ENCODE results near the gene COL27A1.

GRCh38 chr9:114308361-114308950, 153.1 kb downstream of the COL27A1 start:
- no peak for TF ChIP-seq CTCF (IDR thresholded peaks at IDR 0.05)
- no peak for TF ChIP-seq EZH2 (IDR thresholded peaks at IDR 0.05)
- TF ChIP-seq EZH2phosphoT487 (IDR thresholded peaks at IDR 0.05): no peak
